HG03025 (cell line): ENCODE results near the gene TEX53.

Experiments
- ATAC-seq: cut with Tn5 transposase; IDR thresholded peaks from one replicate; pipeline ENCODE4 v1.9.1; 2021; ENCODE audit warnings: mild to moderate bottlenecking, moderate library complexity; ENCODE audit not compliant: unreplicated experiment, low FRiP score

Gene TEX53

GRCh38 chr9:114643001-114643400 lies 14.6 kb downstream of the TEX53 start:
- no peak for ATAC-seq

GRCh38 chr9:114641967-114642366 lies 15.6 kb downstream of the TEX53 start:
- ATAC-seq: no peak

- ATAC-seq: no peak
Observed at GRCh38 chr9:114638404-114638803, 19.2 kb downstream of the TEX53 start.

- ATAC-seq: no peak
Observed at GRCh38 chr9:114634387-114634786, 23.2 kb downstream of the TEX53 start.

GRCh38 chr9:114633438-114634089 lies 24.0 kb downstream of the TEX53 start:
- no peak for ATAC-seq

GRCh38 chr9:114631166-114631565 lies 26.4 kb downstream of the TEX53 start:
- ATAC-seq: no peak

- no peak for ATAC-seq
Observed at GRCh38 chr9:114629563-114630090, 28.0 kb downstream of the TEX53 start.

GRCh38 chr9:114627553-114627952 lies 30.1 kb downstream of the TEX53 start:
- no peak for ATAC-seq

- no peak for ATAC-seq
Observed at GRCh38 chr9:114626415-114627020, 31.1 kb downstream of the TEX53 start.

GRCh38 chr9:114624677-114625076 lies 32.9 kb downstream of the TEX53 start:
- no peak for ATAC-seq

- no peak for ATAC-seq
Observed at GRCh38 chr9:114621975-114622609, 35.5 kb downstream of the TEX53 start.

- ATAC-seq: no peak
Observed at GRCh38 chr9:114621561-114621960, 36.0 kb downstream of the TEX53 start.

GRCh38 chr9:114619191-114619761 lies 38.3 kb downstream of the TEX53 start:
- peak; percentile 46 for ATAC-seq

- ATAC-seq: peak; percentile 65
Observed at GRCh38 chr9:114616684-114617520, 40.7 kb downstream of the TEX53 start.

GRCh38 chr9:114614373-114614772 lies 43.2 kb downstream of the TEX53 start:
- ATAC-seq: no peak

GRCh38 chr9:114613919-114614318 lies 43.7 kb downstream of the TEX53 start:
- no peak for ATAC-seq

GRCh38 chr9:114613087-114613486 lies 44.5 kb downstream of the TEX53 start:
- ATAC-seq: no peak

- no peak for ATAC-seq
Observed at GRCh38 chr9:114612272-114612923, 45.2 kb downstream of the TEX53 start.

- ATAC-seq: peak; percentile 33
Observed at GRCh38 chr9:114611516-114612271, 45.9 kb downstream of the TEX53 start.

- ATAC-seq: no peak
Observed at GRCh38 chr9:114608525-114608796, 49.1 kb downstream of the TEX53 start.
